Psoas muscle (tissue), 8 donors: ENCODE data around the gene GIT1. TPM values are rescaled to one million over a fixed set of nuclear protein-coding genes. Genes with fewer than 3 reads are reported as not detected.

Experiments used
- ATAC-seq, 4 donors: fragments of 200-7000 bp; cut with Tn5 transposase; one replicate each; pipeline ENCODE4 v1.9.1; 2020; ENCODE audit warnings: moderate library complexity in 3 of 4, mild to moderate bottlenecking in 2 of 4
- DNase-seq, 2 donors: peaks; one replicate each; pipeline ENCODE4 v3.0.0-alpha.2; 2020
- H3K27ac ChIP-seq: fragments of 200-600 bp; one replicate; pipeline ENCODE4 v1.8.0; 2022
- H3K27me3 ChIP-seq, 3 donors: fragments of 200-600 bp in 1 of 3; one replicate each; pipeline versions ENCODE4 v1.6.1 to v1.8.0; 2013 to 2022; ENCODE audit warnings: low read length in 2 of 3, mild to moderate bottlenecking in 2 of 3, moderate library complexity in 1 of 3; ENCODE audit not compliant: insufficient read depth in 3 of 3
- H3K36me3 ChIP-seq, 2 donors: fragments of 200-600 bp in 1 of 2; one replicate each; pipeline versions ENCODE4 v1.6.1 to v1.8.0; 2013 to 2022; ENCODE audit warnings: low read depth in 1 of 2, mild to moderate bottlenecking in 1 of 2, moderate library complexity in 1 of 2; ENCODE audit not compliant: insufficient read depth in 1 of 2
- H3K4me1 ChIP-seq: fragments of 200-600 bp; one replicate; pipeline ENCODE4 v1.8.0; 2022
- H3K4me3 ChIP-seq: fragments of 200-600 bp; one replicate; pipeline ENCODE4 v1.8.0; 2022; ENCODE audit warnings: mild to moderate bottlenecking
- H3K9me3 ChIP-seq: fragments of 200-600 bp; one replicate; pipeline ENCODE4 v1.8.0; 2022
- CTCF ChIP-seq: fragments of 200-600 bp; IDR thresholded peaks from one replicate; pipeline ENCODE4 v1.8.0; 2022; ENCODE audit warnings: antibody characterized with exemption
- WGBS, 3 donors: extraction: QIAGEN DNeasy Blood & Tissue Kit; methylation state at CpG; one replicate each; pipeline versions ENCODE4 v1.1.6 to v1.1.7; 2013; 5-methylcytosine and 5-hydroxymethylcytosine counted together
- intact Hi-C, 2 donors: fragments of 100-400 bp; cut with DNase I; formaldehyde crosslinking; loops; one replicate each; pipeline versions ENCODE4 v1.11.0 to v1.14.2; 2022
- polyA plus RNA-seq, 3 donors: library from polyadenylated mRNA; stranded (reverse); fragments of 200-250 nt; gene quantifications; one replicate each; pipeline ENCODE4 v1.2.3, GENCODE V29; 2013
- total RNA-seq, 4 donors: library from RNA; stranded (reverse); fragmentation: NEBNext Ultra II Directional in 2 of 4; extraction: Animal tissue kit (Norgen Biotek cat#: 25700) in 2 of 4; gene quantifications; one replicate each; pipeline versions ENCODE4 v1.2.1 to v1.2.4, GENCODE V29; 2021 to 2023
- donor health status: healthy with polysubstance abuse.
- donor health status: DM: no; HTN: no; CAD: no; lungs with moderate emphysema.
- donor health status: Bipolar disorder and iron deficiency.
- donor health status: healthy.
- donor health status: DM: yes; HTN: yes; CAD: no.
- donor health status: DM: no; HTN: no; CAD: no.
- donor health status: DM: no; HTN: no; CAD: no.
- donor health status: DM: yes; HTN: yes; CAD: no.

The GIT1 gene
- total and polyA plus RNA-seq, 7 donors: 24.3 to 46.0 (median 33.5) TPM

- intact Hi-C loops: loop anchor here in 1 of 2 donors (10.0 kb wide), 1 partner anchor 352 kb away; the partner anchor contains the start of gene SSH2
- H3K4me3 ChIP-seq: no peak overlapping the region
- ATAC-seq (no peak), DNase-seq (no peak)
- H3K9me3 ChIP-seq: no peaks in the 10 kb centered on the region
- H3K27me3 ChIP-seq: no peaks in the 10 kb centered on the region
- 48 to 53% (median 50%) methylated on average over 10 of the region's 10 CpGs for WGBS, 3 donors
- H3K4me1 ChIP-seq: peaks cover 45% of the 10 kb centered on the region
- H3K36me3 ChIP-seq: peaks cover 0 to 57% of the 10 kb centered on the region in 2 donors
- H3K27ac ChIP-seq: no peak overlapping the region
- TF ChIP-seq CTCF: no peak
Measured at GRCh38 chr17:29582254-29582765, 7.1 kb downstream of the GIT1 start.

- intact Hi-C loops: loop anchor here in 1 of 2 donors (2.0 to 10.0 kb wide), 2 partner anchors 33 to 353 kb away; partner anchors contain the start of gene SSH2
- peaks cover 40% of the 10 kb centered on the region for H3K4me1 ChIP-seq
- H3K27ac ChIP-seq: no peak overlapping the region
Measured at GRCh38 chr17:29581583-29582253, 7.7 kb downstream of the GIT1 start.

GRCh38 chr17:29579866-29580771 is 9.3 kb downstream of the GIT1 start:
- Histone ChIP-seq H3K27ac (peak overlapping the region; percentile 42), H3K4me3 (no peak overlapping the region), H3K27me3 (no peaks in the 10 kb centered on the region), H3K9me3 (no peaks in the 10 kb centered on the region), H3K4me1 (peaks cover 27% of the 10 kb centered on the region), H3K36me3 (peaks cover 0 to 79% of the 10 kb centered on the region in 2 donors)
- DNase-seq (peak; percentile 88 to 95), ATAC-seq (peak; percentile 88 to 94 (median 90))
- intact Hi-C loops: loop anchor here in 1 of 2 donors (2.0 to 10.0 kb wide), 3 partner anchors 35 to 513 kb away; partner anchors contain the start of gene SSH2
- WGBS, 3 donors: 57 to 59% (median 57%) methylated on average over 15 of the region's 15 CpGs
- peak; percentile 90 for TF ChIP-seq CTCF

More at GRCh38 chr17:29581583-29582253, 7.7 kb downstream of the GIT1 start:
- no peaks in the 10 kb centered on the region for H3K9me3 ChIP-seq
- peaks cover 0 to 63% of the 10 kb centered on the region in 2 donors for H3K36me3 ChIP-seq
- no peak for TF ChIP-seq CTCF
- ATAC-seq: no peak
- DNase-seq: no peak
- no peak overlapping the region for H3K4me3 ChIP-seq
- no peaks in the 10 kb centered on the region for H3K27me3 ChIP-seq
- 76 to 85% (median 77%) methylated on average over 17 to 20 of the region's 20 CpGs for WGBS, 3 donors

- WGBS, 3 donors: 88 to 93% (median 89%) methylated on average over 14 of the region's 14 CpGs
- H3K27ac ChIP-seq: no peak overlapping the region
- H3K36me3 ChIP-seq: peaks cover 0 to 92% of the 10 kb centered on the region in 2 donors
- H3K4me1 ChIP-seq: peaks cover 15% of the 10 kb centered on the region
- H3K9me3 ChIP-seq: no peaks in the 10 kb centered on the region
- DNase-seq (peak in 1 of 2 donors; percentile 51), ATAC-seq (no peak)
- H3K27me3 ChIP-seq: no peaks in the 10 kb centered on the region
- intact Hi-C loops: loop anchor here in 1 of 2 donors (2.0 kb wide), 1 partner anchor 514 kb away; no protein-coding TSS in a partner anchor
- TF ChIP-seq CTCF: no peak
- no peak overlapping the region for H3K4me3 ChIP-seq
Measured at GRCh38 chr17:29578626-29579485, 10.6 kb downstream of the GIT1 start.
